Measurements from ENCODE around the gene AUTS2.

Gene AUTS2

DNA sequence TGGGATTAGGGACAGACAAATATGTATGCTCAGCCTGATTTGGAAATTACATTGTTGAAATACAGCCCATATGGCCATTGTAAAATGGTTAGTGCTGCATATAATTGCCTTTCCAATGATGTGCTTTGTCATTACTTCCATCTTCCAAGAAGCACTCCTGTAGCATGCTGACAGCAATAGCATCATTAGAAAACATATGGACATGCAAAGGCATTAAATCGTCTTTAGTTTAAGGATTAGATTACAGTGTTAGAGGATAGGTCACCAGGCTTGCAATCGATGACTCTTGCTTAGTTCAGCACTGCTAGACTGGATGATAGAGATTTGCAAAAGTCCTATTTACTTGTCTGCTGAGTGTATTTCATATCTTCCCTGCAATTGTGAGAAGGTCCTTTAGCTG, 17.4 kb downstream of the AUTS2 start:
- H3K27me3 ChIP-seq (ENCODE audit: insufficient read depth, low read length): peaks cover 100% of the 10 kb centered on the region

DNA sequence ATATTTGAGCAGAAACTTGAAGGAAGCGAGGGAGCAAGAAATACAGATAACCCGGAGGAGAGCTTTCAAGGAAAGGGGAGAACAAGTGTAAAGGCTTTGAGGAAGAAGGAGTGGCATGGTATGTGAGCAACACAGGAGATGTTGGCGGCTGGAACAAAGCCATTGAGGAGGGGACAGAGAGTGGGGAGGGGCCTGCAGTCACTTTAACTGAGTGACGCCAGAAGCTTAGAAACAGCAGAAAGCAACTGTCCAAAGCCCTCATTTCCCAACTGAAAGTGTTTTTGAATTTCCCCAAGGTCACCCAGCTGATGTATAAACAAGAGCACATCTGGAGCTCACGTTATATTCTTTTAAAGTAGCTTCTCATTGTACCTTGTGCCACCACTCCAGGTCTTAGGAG, 19.1 kb downstream of the AUTS2 start:
- Histone ChIP-seq H3K9me3 (ENCODE audit: insufficient read depth, low read depth, low read length) (no peaks in the 10 kb centered on the region), H3K4me1 (ENCODE audit: insufficient read depth, low read length) (peaks cover 44% of the 10 kb centered on the region), H3K27me3 (ENCODE audit: insufficient read depth, low read length) (peaks cover 100% of the 10 kb centered on the region), H3K9ac (ENCODE audit: low read depth, low read length) (no peak overlapping the region), H3K27ac (ENCODE audit: low read length) (no peak overlapping the region), H3K4me3 (ENCODE audit: low read length) (no peak overlapping the region), H3K36me3 (ENCODE audit: insufficient read depth, low read depth, low read length) (no peaks in the 10 kb centered on the region)

More for the DNA sequence above, 17.4 kb downstream of the AUTS2 start:
- peaks cover 34% of the 10 kb centered on the region for H3K4me1 ChIP-seq (ENCODE audit: insufficient read depth, low read length)
- no peaks in the 10 kb centered on the region for H3K9me3 ChIP-seq (ENCODE audit: insufficient read depth, low read depth, low read length)
- H3K27ac ChIP-seq (ENCODE audit: low read length): no peak overlapping the region
- H3K4me3 ChIP-seq (ENCODE audit: low read length): no peak overlapping the region
- no peak overlapping the region for H3K9ac ChIP-seq (ENCODE audit: low read depth, low read length)
- no peaks in the 10 kb centered on the region for H3K36me3 ChIP-seq (ENCODE audit: insufficient read depth, low read depth, low read length)

DNA sequence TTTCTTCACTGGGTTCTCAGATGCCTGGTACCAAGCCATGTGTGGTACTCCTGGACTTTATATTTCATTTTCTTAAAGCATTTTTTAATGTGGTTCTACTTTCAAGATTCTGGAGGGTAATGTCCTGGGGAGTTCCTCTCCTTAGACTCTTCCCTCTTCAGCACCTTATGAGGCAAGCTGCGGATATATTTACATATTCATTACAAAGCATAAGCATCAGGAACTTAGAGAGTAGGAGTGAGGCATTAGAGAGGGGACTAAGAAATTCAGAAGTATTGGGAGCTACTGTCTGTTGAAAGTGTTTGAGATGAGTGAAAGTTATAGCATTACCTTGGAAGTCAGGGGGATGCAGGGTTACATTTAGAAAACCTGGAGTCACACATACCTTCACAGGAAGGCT, 20.8 kb downstream of the AUTS2 start:
- Histone ChIP-seq H3K4me3 (ENCODE audit: low read length) (no peak overlapping the region), H3K27ac (ENCODE audit: low read length) (no peak overlapping the region), H3K27me3 (ENCODE audit: insufficient read depth, low read length) (peaks cover 100% of the 10 kb centered on the region), H3K4me1 (ENCODE audit: insufficient read depth, low read length) (peaks cover 39% of the 10 kb centered on the region), H3K36me3 (ENCODE audit: insufficient read depth, low read depth, low read length) (no peaks in the 10 kb centered on the region), H3K9ac (ENCODE audit: low read depth, low read length) (no peak overlapping the region), H3K9me3 (ENCODE audit: insufficient read depth, low read depth, low read length) (no peaks in the 10 kb centered on the region)

GRCh38 chr7:69619635-69620034, 21.4 kb downstream of the AUTS2 start:
- Histone ChIP-seq H3K36me3 (ENCODE audit: insufficient read depth, low read depth, low read length) (no peaks in the 10 kb centered on the region), H3K27me3 (ENCODE audit: insufficient read depth, low read length) (peaks cover 100% of the 10 kb centered on the region), H3K4me3 (ENCODE audit: low read length) (no peak overlapping the region), H3K4me1 (ENCODE audit: insufficient read depth, low read length) (peaks cover 38% of the 10 kb centered on the region), H3K27ac (ENCODE audit: low read length) (no peak overlapping the region), H3K9ac (ENCODE audit: low read depth, low read length) (no peak overlapping the region), H3K9me3 (ENCODE audit: insufficient read depth, low read depth, low read length) (no peaks in the 10 kb centered on the region)

DNA sequence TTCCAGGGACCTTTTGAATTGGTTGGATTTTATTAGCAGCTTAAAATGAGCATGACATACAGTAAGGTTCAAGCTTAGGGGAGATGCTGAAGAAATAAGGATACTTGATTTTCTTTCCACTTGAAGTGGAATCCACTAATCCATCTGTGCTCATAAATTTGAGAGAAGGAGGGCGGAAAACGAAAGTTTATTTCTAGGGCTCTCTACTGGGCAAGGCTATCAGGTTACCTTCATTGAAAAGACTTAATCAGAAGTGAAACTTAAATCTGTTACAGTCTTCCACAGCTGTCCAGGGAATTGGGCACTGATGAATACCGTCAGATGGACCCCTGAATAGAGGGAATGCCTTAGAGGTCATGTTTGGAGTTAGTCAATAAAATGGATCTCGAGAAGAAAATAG, 21.8 kb downstream of the AUTS2 start:
- H3K27ac ChIP-seq (ENCODE audit: low read length): no peak overlapping the region
- peaks cover 40% of the 10 kb centered on the region for H3K4me1 ChIP-seq (ENCODE audit: insufficient read depth, low read length)
- H3K4me3 ChIP-seq (ENCODE audit: low read length): no peak overlapping the region
- H3K27me3 ChIP-seq (ENCODE audit: insufficient read depth, low read length): peaks cover 100% of the 10 kb centered on the region
- H3K36me3 ChIP-seq (ENCODE audit: insufficient read depth, low read depth, low read length): no peaks in the 10 kb centered on the region
- H3K9me3 ChIP-seq (ENCODE audit: insufficient read depth, low read depth, low read length): no peaks in the 10 kb centered on the region
- no peak overlapping the region for H3K9ac ChIP-seq (ENCODE audit: low read depth, low read length)

DNA sequence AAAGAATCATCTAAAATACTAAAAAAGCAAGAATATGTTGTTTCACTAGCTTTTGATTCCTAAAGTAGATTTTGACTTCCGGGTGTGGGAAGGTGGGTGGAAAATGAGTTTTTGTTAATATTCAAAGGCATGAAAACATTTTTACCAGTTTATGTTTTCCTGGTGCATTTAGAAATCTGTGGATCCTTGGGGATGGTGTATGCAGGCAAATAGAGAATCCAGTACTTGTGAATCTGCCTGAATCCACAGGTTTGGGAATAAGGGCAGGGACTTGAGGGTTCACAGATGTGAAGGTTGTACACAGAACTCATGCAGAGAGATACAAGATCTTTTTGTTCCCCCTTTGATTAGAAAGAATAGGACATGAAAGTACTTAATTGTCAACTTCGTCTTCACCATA, 22.4 kb downstream of the AUTS2 start:
- no peaks in the 10 kb centered on the region for H3K36me3 ChIP-seq (ENCODE audit: insufficient read depth, low read depth, low read length)
- no peak overlapping the region for H3K27ac ChIP-seq (ENCODE audit: low read length)
- H3K9ac ChIP-seq (ENCODE audit: low read depth, low read length): no peak overlapping the region
- no peak overlapping the region for H3K4me3 ChIP-seq (ENCODE audit: low read length)
- H3K4me1 ChIP-seq (ENCODE audit: insufficient read depth, low read length): peaks cover 45% of the 10 kb centered on the region
- H3K27me3 ChIP-seq (ENCODE audit: insufficient read depth, low read length): peaks cover 100% of the 10 kb centered on the region
- no peaks in the 10 kb centered on the region for H3K9me3 ChIP-seq (ENCODE audit: insufficient read depth, low read depth, low read length)

DNA sequence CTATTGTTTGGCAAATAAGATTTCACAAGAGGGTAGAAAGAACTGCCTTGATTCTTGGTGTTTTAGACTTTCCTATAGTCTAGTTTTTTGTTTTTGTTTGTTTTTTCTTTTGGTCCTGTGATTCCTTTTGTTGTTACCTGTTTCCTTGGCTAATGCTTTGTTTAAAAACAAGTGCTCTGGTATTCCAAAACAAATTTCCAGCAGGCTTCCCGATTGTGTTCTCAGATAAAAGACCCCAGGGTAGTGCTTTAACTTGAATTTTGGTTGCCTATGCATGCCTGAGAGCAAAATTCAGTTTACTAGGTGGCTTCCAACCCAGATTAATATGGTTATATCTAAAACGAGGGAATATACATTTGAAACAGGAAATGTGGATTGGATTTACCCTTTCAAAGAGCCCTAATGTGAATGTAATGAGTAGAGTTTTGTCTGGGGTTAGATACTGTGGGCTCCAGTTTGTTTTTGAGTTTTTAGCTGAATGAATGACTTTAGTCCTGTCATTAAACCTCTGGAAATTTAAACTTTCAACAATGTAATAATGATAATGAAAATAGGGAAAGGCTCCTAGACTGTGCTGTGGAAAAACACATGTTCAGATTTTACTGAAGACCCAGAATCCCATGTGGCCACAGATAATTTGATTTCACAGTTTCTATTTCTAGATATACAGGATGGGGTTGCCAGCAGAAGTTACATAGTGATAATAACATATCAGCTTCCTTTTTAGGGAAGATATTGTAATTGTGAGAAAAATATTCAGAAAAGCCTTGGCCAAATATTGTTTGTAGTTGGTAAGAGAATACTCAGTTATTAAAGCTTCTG, 23.9 kb downstream of the AUTS2 start:
- no peaks in the 10 kb centered on the region for H3K9me3 ChIP-seq (ENCODE audit: insufficient read depth, low read depth, low read length)
- peaks cover 100% of the 10 kb centered on the region for H3K27me3 ChIP-seq (ENCODE audit: insufficient read depth, low read length)
- H3K36me3 ChIP-seq (ENCODE audit: insufficient read depth, low read depth, low read length): no peaks in the 10 kb centered on the region
- peaks cover 43% of the 10 kb centered on the region for H3K4me1 ChIP-seq (ENCODE audit: insufficient read depth, low read length)
- H3K27ac ChIP-seq (ENCODE audit: low read length): no peak overlapping the region
- H3K9ac ChIP-seq (ENCODE audit: low read depth, low read length): no peak overlapping the region
- no peak overlapping the region for H3K4me3 ChIP-seq (ENCODE audit: low read length)

DNA sequence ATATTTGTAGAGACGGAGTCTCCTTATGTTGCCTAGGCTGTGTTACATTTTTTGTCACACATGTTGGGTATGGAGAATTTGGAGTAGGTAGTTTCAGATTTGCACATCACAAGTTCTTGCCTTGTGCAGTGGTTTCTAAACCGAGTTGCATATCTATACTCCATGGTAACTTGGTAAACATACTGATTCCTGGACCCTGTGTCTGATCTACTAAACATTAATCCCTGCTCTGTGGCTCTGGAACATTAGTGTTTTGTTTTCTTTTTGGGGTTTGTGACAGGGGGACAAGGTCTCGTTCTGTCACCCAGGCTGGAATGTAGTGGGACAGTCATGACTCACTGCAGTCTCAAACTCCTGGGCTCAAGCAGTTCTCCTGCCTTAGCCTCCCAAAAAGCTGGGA, 24.7 kb downstream of the AUTS2 start:
- Histone ChIP-seq H3K4me3 (ENCODE audit: low read length) (no peak overlapping the region), H3K36me3 (ENCODE audit: insufficient read depth, low read depth, low read length) (no peaks in the 10 kb centered on the region), H3K4me1 (ENCODE audit: insufficient read depth, low read length) (peaks cover 37% of the 10 kb centered on the region), H3K27me3 (ENCODE audit: insufficient read depth, low read length) (peaks cover 100% of the 10 kb centered on the region), H3K9ac (ENCODE audit: low read depth, low read length) (no peak overlapping the region), H3K9me3 (ENCODE audit: insufficient read depth, low read depth, low read length) (no peaks in the 10 kb centered on the region), H3K27ac (ENCODE audit: low read length) (no peak overlapping the region)

- Histone ChIP-seq H3K4me3 (ENCODE audit: low read length) (no peak overlapping the region), H3K27me3 (ENCODE audit: insufficient read depth, low read length) (peaks cover 100% of the 10 kb centered on the region)
Observed at GRCh38 chr7:69624435-69625230, 26.4 kb downstream of the AUTS2 start.

GRCh38 chr7:69625238-69625637, 27.0 kb downstream of the AUTS2 start:
- H3K9ac ChIP-seq (ENCODE audit: low read depth, low read length): no peak overlapping the region
- H3K4me1 ChIP-seq (ENCODE audit: insufficient read depth, low read length): peaks cover 20% of the 10 kb centered on the region
- no peaks in the 10 kb centered on the region for H3K36me3 ChIP-seq (ENCODE audit: insufficient read depth, low read depth, low read length)
- no peak overlapping the region for H3K27ac ChIP-seq (ENCODE audit: low read length)
- H3K27me3 ChIP-seq (ENCODE audit: insufficient read depth, low read length): peaks cover 100% of the 10 kb centered on the region
- H3K4me3 ChIP-seq (ENCODE audit: low read length): no peak overlapping the region
- no peaks in the 10 kb centered on the region for H3K9me3 ChIP-seq (ENCODE audit: insufficient read depth, low read depth, low read length)

More at GRCh38 chr7:69624435-69625230, 26.4 kb downstream of the AUTS2 start:
- peaks cover 20% of the 10 kb centered on the region for H3K4me1 ChIP-seq (ENCODE audit: insufficient read depth, low read length)
- no peaks in the 10 kb centered on the region for H3K36me3 ChIP-seq (ENCODE audit: insufficient read depth, low read depth, low read length)
- no peak overlapping the region for H3K27ac ChIP-seq (ENCODE audit: low read length)
- no peak overlapping the region for H3K9ac ChIP-seq (ENCODE audit: low read depth, low read length)
- H3K9me3 ChIP-seq (ENCODE audit: insufficient read depth, low read depth, low read length): no peaks in the 10 kb centered on the region

GRCh38 chr7:69625798-69626197, 27.5 kb downstream of the AUTS2 start:
- Histone ChIP-seq H3K36me3 (ENCODE audit: insufficient read depth, low read depth, low read length) (no peaks in the 10 kb centered on the region), H3K27ac (ENCODE audit: low read length) (no peak overlapping the region), H3K9ac (ENCODE audit: low read depth, low read length) (no peak overlapping the region), H3K27me3 (ENCODE audit: insufficient read depth, low read length) (peaks cover 100% of the 10 kb centered on the region), H3K4me1 (ENCODE audit: insufficient read depth, low read length) (peaks cover 20% of the 10 kb centered on the region), H3K9me3 (ENCODE audit: insufficient read depth, low read depth, low read length) (no peaks in the 10 kb centered on the region), H3K4me3 (ENCODE audit: low read length) (no peak overlapping the region)

- Histone ChIP-seq H3K9me3 (ENCODE audit: insufficient read depth, low read depth, low read length) (no peaks in the 10 kb centered on the region), H3K9ac (ENCODE audit: low read depth, low read length) (no peak overlapping the region), H3K27me3 (ENCODE audit: insufficient read depth, low read length) (peaks cover 56% of the 10 kb centered on the region), H3K27ac (ENCODE audit: low read length) (no peak overlapping the region), H3K4me3 (ENCODE audit: low read length) (no peak overlapping the region), H3K36me3 (ENCODE audit: insufficient read depth, low read depth, low read length) (no peaks in the 10 kb centered on the region), H3K4me1 (ENCODE audit: insufficient read depth, low read length) (peaks cover 5% of the 10 kb centered on the region; the same call in 1 of the 2 replicates)
Observed at GRCh38 chr7:69630292-69630691, 32.0 kb downstream of the AUTS2 start.

All from iPS-20b (cell line).